D721Med (cell line): ENCODE data around the gene SYP.

Experiments used
- DNase-seq: peaks from one replicate; pipeline ENCODE4 v3.0.0; 2011; ENCODE audit warnings: low spot score; ENCODE audit not compliant: insufficient read length
- FAIRE-seq: peaks from 2 replicates; lab custom pipeline; 2011; peaks lifted over from hg19 to GRCh38; lab: Jason Lieb, UNC
- TF ChIP-seq, protein P1 (sequence below): IDR thresholded peaks from 2 replicates; pipeline ENCODE4 v1.5.1; 2012; ENCODE audit warnings: mild to moderate bottlenecking, control low read depth; ENCODE audit not compliant: insufficient read depth; ENCODE audit errors: missing control alignments

The SYP gene

GRCh38 chrX:49203536-49203935 is 3.5 kb upstream of the SYP start:
- FAIRE-seq (no peak), DNase-seq (no peak)
- TF ChIP-seq, protein P1, sequence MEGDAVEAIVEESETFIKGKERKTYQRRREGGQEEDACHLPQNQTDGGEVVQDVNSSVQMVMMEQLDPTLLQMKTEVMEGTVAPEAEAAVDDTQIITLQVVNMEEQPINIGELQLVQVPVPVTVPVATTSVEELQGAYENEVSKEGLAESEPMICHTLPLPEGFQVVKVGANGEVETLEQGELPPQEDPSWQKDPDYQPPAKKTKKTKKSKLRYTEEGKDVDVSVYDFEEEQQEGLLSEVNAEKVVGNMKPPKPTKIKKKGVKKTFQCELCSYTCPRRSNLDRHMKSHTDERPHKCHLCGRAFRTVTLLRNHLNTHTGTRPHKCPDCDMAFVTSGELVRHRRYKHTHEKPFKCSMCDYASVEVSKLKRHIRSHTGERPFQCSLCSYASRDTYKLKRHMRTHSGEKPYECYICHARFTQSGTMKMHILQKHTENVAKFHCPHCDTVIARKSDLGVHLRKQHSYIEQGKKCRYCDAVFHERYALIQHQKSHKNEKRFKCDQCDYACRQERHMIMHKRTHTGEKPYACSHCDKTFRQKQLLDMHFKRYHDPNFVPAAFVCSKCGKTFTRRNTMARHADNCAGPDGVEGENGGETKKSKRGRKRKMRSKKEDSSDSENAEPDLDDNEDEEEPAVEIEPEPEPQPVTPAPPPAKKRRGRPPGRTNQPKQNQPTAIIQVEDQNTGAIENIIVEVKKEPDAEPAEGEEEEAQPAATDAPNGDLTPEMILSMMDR = no peak

DNA sequence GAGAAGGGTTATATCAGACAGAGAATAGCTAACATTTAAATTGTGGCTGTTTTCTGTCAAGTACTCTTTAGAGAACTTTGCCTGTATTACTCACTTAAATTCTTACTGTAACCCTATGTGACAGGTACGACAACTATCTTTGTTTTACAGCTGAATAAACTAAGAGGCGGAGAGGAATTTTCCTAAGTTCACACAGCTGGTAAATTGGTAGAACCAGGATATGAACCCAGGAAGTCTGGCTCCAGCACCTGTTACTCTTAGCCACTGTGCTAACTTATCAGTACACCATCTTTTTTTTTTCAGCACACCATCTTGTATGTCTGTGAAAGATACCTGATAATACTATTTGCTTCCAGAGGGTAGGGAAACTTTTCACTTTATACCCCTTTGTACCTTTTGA is 2.0 kb upstream of the SYP start:
- TF ChIP-seq, protein P1 = no peak
- DNase-seq = no peak
- no peak for FAIRE-seq

GRCh38 chrX:49199315-49199595 is 738 bp downstream of the SYP start:
- FAIRE-seq = no peak
- DNase-seq = no peak
- TF ChIP-seq, protein P1 = no peak

- FAIRE-seq = no peak
- TF ChIP-seq, protein P1 = no peak
- no peak for DNase-seq
Observed at GRCh38 chrX:49198540-49199314, 1.3 kb downstream of the SYP start.

DNA sequence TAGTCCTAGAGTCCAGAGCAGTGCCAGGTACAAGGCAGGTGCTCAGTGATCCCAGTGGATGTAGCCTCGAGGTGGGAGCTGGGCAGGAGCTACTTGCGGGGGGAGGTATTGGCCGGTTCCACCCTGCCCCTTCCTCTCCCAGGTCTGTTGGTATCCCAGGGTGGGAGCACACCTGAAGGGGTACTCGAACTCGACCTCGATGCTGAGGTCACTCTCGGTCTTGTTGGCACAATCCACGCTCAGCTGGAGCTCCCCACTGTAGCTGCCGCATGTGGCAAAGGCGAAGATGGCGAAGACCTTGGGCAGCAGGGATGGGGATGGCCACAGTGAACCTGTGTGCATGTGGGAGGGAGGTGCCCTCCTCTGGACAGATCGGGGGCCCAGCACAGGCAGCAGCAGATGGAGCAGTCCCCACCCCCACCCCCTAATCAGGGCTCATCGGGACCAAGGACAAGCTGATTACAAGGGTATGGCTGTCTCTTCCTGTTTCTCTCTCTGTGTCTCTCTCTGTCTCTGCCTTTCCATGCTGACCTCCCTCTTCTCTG is 2.4 kb downstream of the SYP start:
- FAIRE-seq = peak; percentile 77
- TF ChIP-seq, protein P1 = no peak
- peak; percentile 46 for DNase-seq

- TF ChIP-seq, protein P1 = no peak
- FAIRE-seq (no peak), DNase-seq (no peak)
Observed at GRCh38 chrX:49193542-49193964, 6.4 kb downstream of the SYP start.

DNA sequence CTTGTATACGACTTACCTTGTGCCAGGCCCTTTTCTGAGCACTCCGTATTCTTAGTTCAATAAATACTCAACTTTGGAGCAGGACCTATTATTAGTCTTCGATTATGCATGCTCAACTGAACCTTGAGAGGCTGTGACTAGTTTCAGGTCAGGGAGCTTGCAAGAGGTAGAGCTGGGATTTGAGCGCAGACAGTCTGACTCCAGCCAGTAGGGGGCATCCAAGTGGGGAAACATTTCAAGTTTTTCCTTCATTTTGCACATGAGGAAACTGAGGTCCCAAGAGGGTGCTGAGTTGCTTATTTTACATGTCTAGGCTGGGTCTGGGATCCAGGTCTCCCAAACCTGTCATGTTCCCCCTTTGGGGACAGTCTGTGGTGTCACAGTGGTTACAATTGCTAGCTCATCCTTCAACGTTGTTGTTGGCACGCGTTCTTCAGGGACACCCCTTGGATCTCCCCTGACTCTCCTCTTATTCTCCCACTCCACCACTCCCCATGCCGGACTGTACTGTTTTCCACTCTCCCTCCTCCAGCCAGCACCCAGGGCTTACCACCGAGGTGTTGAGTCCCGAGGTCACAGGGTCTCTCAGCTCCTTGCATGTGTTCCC is 7.2 kb downstream of the SYP start:
- TF ChIP-seq, protein P1 = peak; percentile 37
- FAIRE-seq = no peak
- no peak for DNase-seq
